ENCODE measurements around the gene NTPCR.
"Not testable (repeated sequence)": the region's sequence is repeated elsewhere in the genome, so short reads cannot be mapped to it uniquely, and the experiment has no call there.

The NTPCR gene

GRCh38 chr1:232911027-232911599, 39.3 kb upstream of the NTPCR start:
- Histone ChIP-seq H3K4me3 (ENCODE audit: low read depth, low read length) (no peak overlapping the region), H3K4me1 (ENCODE audit: control insufficient read depth, insufficient read depth, low read length) (no peaks in the 10 kb centered on the region), H3K36me3 (ENCODE audit: control insufficient read depth in 2 of 2, insufficient read depth in 1 of 2, low read length in 2 of 2) (no peaks in the 10 kb centered on the region), H3K27ac (ENCODE audit: extremely low read depth, low read depth, low read length) (no peak overlapping the region), H3K9me3 (ENCODE audit: control insufficient read depth, insufficient read depth, low read depth, low read length) (no peaks in the 10 kb centered on the region)
- CTCF ChIA-PET = interaction anchor here (2.1 kb wide), 1 partner anchor 10 kb away, joined by 5 read pairs; no protein-coding TSS in a partner anchor
- POLR2A ChIA-PET = no interaction called here
- TF ChIP-seq ZBTB1 (tag by site-specific recombination; IDR thresholded peaks at IDR 0.05) (no peak), ZFHX2 (tag by site-specific recombination; conservative IDR thresholded peaks at IDR 0.05) (peak; percentile 29; the same call in 1 of the 2 replicates), EGR2 (tag by site-specific recombination; IDR thresholded peaks at IDR 0.05; ENCODE audit: low read depth) (0 out of 2 replicates have a peak, but pooled peaks have one; percentile 39), ZNF266 (tag by site-specific recombination; IDR thresholded peaks at IDR 0.05; ENCODE audit: low read depth) (peak; percentile 46; the same call in 1 of the 2 replicates)

GRCh38 chr1:232912845-232913580, 37.4 kb upstream of the NTPCR start:
- no peak for TF ChIP-seq ZNF366 (tag by site-specific recombination; conservative IDR thresholded peaks at IDR 0.05)
- no peak for TF ChIP-seq ZNF394 (tag by site-specific recombination; IDR thresholded peaks at IDR 0.05; ENCODE audit: borderline replicate concordance)
- no peak for TF ChIP-seq ZFP3 (tag by site-specific recombination; IDR thresholded peaks at IDR 0.05; ENCODE audit: low read depth)
- no peak for TF ChIP-seq ZNF580 (tag by site-specific recombination; IDR thresholded peaks at IDR 0.05)
- no peak for TF ChIP-seq ZNF529 (tag by site-specific recombination; IDR thresholded peaks at IDR 0.05; ENCODE audit: insufficient replicate concordance)
- no peak for TF ChIP-seq KLF1 (tag by site-specific recombination; IDR thresholded peaks at IDR 0.05)
- no peak for TF ChIP-seq GLI4 (tag by site-specific recombination; IDR thresholded peaks at IDR 0.05)
- TF ChIP-seq ZBTB11 (tag by site-specific recombination; conservative IDR thresholded peaks at IDR 0.05; ENCODE audit: low read depth) = no peak
- TF ChIP-seq REST (tag by site-specific recombination; IDR thresholded peaks at IDR 0.05) = no peak
- Histone ChIP-seq H3K36me3 (ENCODE audit: control insufficient read depth in 2 of 2, insufficient read depth in 1 of 2, low read length in 2 of 2) (no peaks in the 10 kb centered on the region), H3K9me3 (ENCODE audit: control insufficient read depth, insufficient read depth, low read depth, low read length) (no peaks in the 10 kb centered on the region), H3K4me1 (ENCODE audit: control insufficient read depth, insufficient read depth, low read length) (no peaks in the 10 kb centered on the region), H3K4me3 (ENCODE audit: low read depth, low read length) (no peak overlapping the region), H3K27ac (ENCODE audit: extremely low read depth, low read depth, low read length) (no peak overlapping the region)
- CTCF ChIA-PET = interaction anchor here (0.6 to 2.1 kb wide), 4 partner anchors 8 to 81 kb away, joined by 3 to 5 read pairs (median 3); no protein-coding TSS in a partner anchor
- POLR2A ChIA-PET = no interaction called here

GRCh38 chr1:232914271-232914670, 36.1 kb upstream of the NTPCR start:
- POLR2A ChIA-PET; H3K4me3 ChIP-seq (ENCODE audit: low read depth, low read length); H3K36me3 ChIP-seq (ENCODE audit: control insufficient read depth in 2 of 2, insufficient read depth in 1 of 2, low read length in 2 of 2); CTCF ChIA-PET; H3K9me3 ChIP-seq (ENCODE audit: control insufficient read depth, insufficient read depth, low read depth, low read length); H3K27ac ChIP-seq (ENCODE audit: extremely low read depth, low read depth, low read length); H3K4me1 ChIP-seq (ENCODE audit: control insufficient read depth, insufficient read depth, low read length): not testable (repeated sequence)

Data from HEK293 (cell line).